Large intestine (tissue), 3 donors: Measurements from ENCODE around the gene WWOX. TPM values are rescaled to one million over a fixed set of nuclear protein-coding genes. Genes with fewer than 3 reads are reported as not detected.
"Not testable (repeated sequence)": the region's sequence is repeated elsewhere in the genome, so short reads cannot be mapped to it uniquely, and the experiment has no call there.

ENCODE experiments used
- DNase-seq, 2 donors: peaks; one replicate each; pipeline versions ENCODE4 v3.0.0 to v3.0.0-alpha.2; 2013
- H3K27ac ChIP-seq: one replicate; pipeline ENCODE4 v1.5.1; 2013; ENCODE audit warnings: low read length
- H3K27me3 ChIP-seq: 2 replicates; pipeline ENCODE4 v1.6.1; 2013; ENCODE audit warnings: low read length; ENCODE audit not compliant: control insufficient read depth, insufficient read depth
- H3K36me3 ChIP-seq: 2 replicates; pipeline ENCODE4 v1.6.1; 2013; ENCODE audit warnings: low read length; ENCODE audit not compliant: control insufficient read depth, insufficient read depth
- H3K4me1 ChIP-seq: one replicate; pipeline ENCODE4 v1.6.1; 2013; ENCODE audit warnings: low read length; ENCODE audit not compliant: control insufficient read depth, insufficient read depth
- H3K4me3 ChIP-seq: one replicate; pipeline ENCODE4 v1.5.1; 2013; ENCODE audit warnings: low read length
- H3K9me3 ChIP-seq: one replicate; pipeline ENCODE4 v1.6.1; 2013; ENCODE audit warnings: mild to moderate bottlenecking, low read depth, low read length, moderate library complexity; ENCODE audit not compliant: control insufficient read depth
- WGBS: methylation state at CpG from one replicate; pipeline ENCODE4 v1.1.5; 2013; ENCODE audit warnings: low lambda C conversion rate; ENCODE audit not compliant: insufficient coverage; 5-methylcytosine and 5-hydroxymethylcytosine counted together
- polyA plus RNA-seq: library from polyadenylated mRNA; unstranded; fragments of 120-200 nt; gene quantifications from one replicate; pipeline ENCODE4 v1.2.1, GENCODE V29; 2013

WWOX gene
- polyA plus RNA-seq, 1 donor: 16.2 TPM

GRCh38 chr16:78677181-78677731 is 577.8 kb downstream of the WWOX start:
- H3K36me3 ChIP-seq: no peaks in the 10 kb centered on the region
- H3K27me3 ChIP-seq: no peaks in the 10 kb centered on the region
- H3K4me3 ChIP-seq: no peak overlapping the region
- H3K9me3 ChIP-seq: no peaks in the 10 kb centered on the region
- no CpG with 5 or more reads among the region's 4 CpGs for WGBS
- H3K4me1 ChIP-seq: no peaks in the 10 kb centered on the region
- DNase-seq: no peak
- no peak overlapping the region for H3K27ac ChIP-seq

- Histone ChIP-seq H3K27ac (no peak overlapping the region), H3K4me1 (no peaks in the 10 kb centered on the region), H3K36me3 (no peaks in the 10 kb centered on the region), H3K27me3 (peaks cover 3% of the 10 kb centered on the region), H3K4me3 (no peak overlapping the region), H3K9me3 (no peaks in the 10 kb centered on the region)
- no peak for DNase-seq
- no CpG with 5 or more reads among the region's 2 CpGs for WGBS
Observed at GRCh38 chr16:78679546-78679945, 580.1 kb downstream of the WWOX start.

- Histone ChIP-seq H3K9me3 (no peaks in the 10 kb centered on the region), H3K36me3 (no peaks in the 10 kb centered on the region), H3K27me3 (peaks cover 3% of the 10 kb centered on the region), H3K27ac (no peak overlapping the region), H3K4me1 (no peaks in the 10 kb centered on the region), H3K4me3 (no peak overlapping the region)
- 100% methylated on average over 1 of the region's 8 CpGs for WGBS
- no peak for DNase-seq
Observed at GRCh38 chr16:78681743-78682142, 582.3 kb downstream of the WWOX start.

- Histone ChIP-seq H3K9me3 (no peaks in the 10 kb centered on the region), H3K36me3 (no peaks in the 10 kb centered on the region), H3K27me3 (peaks cover 3% of the 10 kb centered on the region), H3K27ac (no peak overlapping the region), H3K4me3 (no peak overlapping the region), H3K4me1 (no peaks in the 10 kb centered on the region)
- DNase-seq: peak in 1 of 2 donors; percentile 5
- 100% methylated on average over 2 of the region's 8 CpGs for WGBS
Observed at GRCh38 chr16:78684030-78684611, 584.7 kb downstream of the WWOX start.

GRCh38 chr16:78684655-78685375 is 585.4 kb downstream of the WWOX start:
- Histone ChIP-seq H3K4me3 (no peak overlapping the region), H3K4me1 (no peaks in the 10 kb centered on the region), H3K36me3 (no peaks in the 10 kb centered on the region), H3K27me3 (peaks cover 3% of the 10 kb centered on the region), H3K9me3 (no peaks in the 10 kb centered on the region), H3K27ac (no peak overlapping the region)
- WGBS: 90% methylated on average over 2 of the region's 5 CpGs
- DNase-seq: no peak

GRCh38 chr16:78686601-78687000 is 587.1 kb downstream of the WWOX start:
- Histone ChIP-seq H3K4me1 (no peaks in the 10 kb centered on the region), H3K27ac (no peak overlapping the region)
- WGBS: 94% methylated on average over 2 of the region's 5 CpGs

GRCh38 chr16:78689028-78689427 is 589.6 kb downstream of the WWOX start:
- Histone ChIP-seq H3K27ac (no peak overlapping the region), H3K9me3 (no peaks in the 10 kb centered on the region), H3K36me3 (no peaks in the 10 kb centered on the region), H3K4me3 (no peak overlapping the region), H3K4me1 (no peaks in the 10 kb centered on the region), H3K27me3 (peaks cover under 1% of the 10 kb centered on the region)
- no CpG with 5 or more reads among the region's 2 CpGs for WGBS
- DNase-seq: peak in 1 of 2 donors; percentile 21

More at GRCh38 chr16:78686601-78687000, 587.1 kb downstream of the WWOX start:
- no peak overlapping the region for H3K4me3 ChIP-seq
- no peak for DNase-seq
- peaks cover 3% of the 10 kb centered on the region for H3K27me3 ChIP-seq
- H3K36me3 ChIP-seq: no peaks in the 10 kb centered on the region
- no peaks in the 10 kb centered on the region for H3K9me3 ChIP-seq

- Histone ChIP-seq H3K27me3 (no peaks in the 10 kb centered on the region), H3K9me3 (no peaks in the 10 kb centered on the region), H3K4me1 (no peaks in the 10 kb centered on the region), H3K27ac (no peak overlapping the region), H3K36me3 (no peaks in the 10 kb centered on the region), H3K4me3 (no peak overlapping the region)
- DNase-seq: no peak
Observed at GRCh38 chr16:78689536-78689935, 590.1 kb downstream of the WWOX start.

- H3K4me3 ChIP-seq: no peak overlapping the region
- H3K4me1 ChIP-seq: no peaks in the 10 kb centered on the region
- H3K36me3 ChIP-seq: no peaks in the 10 kb centered on the region
- no peaks in the 10 kb centered on the region for H3K9me3 ChIP-seq
- DNase-seq: no peak
- no peaks in the 10 kb centered on the region for H3K27me3 ChIP-seq
- no peak overlapping the region for H3K27ac ChIP-seq
- no CpG with 5 or more reads among the region's 4 CpGs for whole genome bisulfite sequencing
Observed at GRCh38 chr16:78690510-78690909, 591.1 kb downstream of the WWOX start.

- H3K27ac ChIP-seq, H3K9me3 ChIP-seq, H3K27me3 ChIP-seq, H3K36me3 ChIP-seq, H3K4me3 ChIP-seq, H3K4me1 ChIP-seq, DNase-seq: not testable (repeated sequence)
- no CpG with 5 or more reads among the region's 3 CpGs for WGBS
Observed at GRCh38 chr16:78691746-78692145, 592.3 kb downstream of the WWOX start.
